Activated CD4-positive, alpha-beta memory T cell treated with anti-CD3 and anti-CD28 coated beads for 36 hours (primary cell): ENCODE data around the gene B3GNT5. TPM values are rescaled to one million over a fixed set of nuclear protein-coding genes. Genes with fewer than 3 reads are reported as not detected.
A peak's percentile ranks its signal among the peaks of the same experiment; 100 is the strongest.

Experiments
- CTCF ChIA-PET: fragments of 350-600 bp; sonication (Branson Sonifier 250); formaldehyde crosslinking; loops from one replicate; lab custom pipeline; 2021; ENCODE audit warnings: antibody characterized with exemption, inconsistent platforms; lab: Charles Lee
- POLR2A ChIA-PET: fragments of 350-600 bp; sonication (Branson Sonifier 250); formaldehyde crosslinking; loops from one replicate; lab custom pipeline; 2021; ENCODE audit warnings: antibody characterized with exemption; lab: Charles Lee
- DNase-seq: peaks from one replicate; pipeline ENCODE4 v3.0.0-alpha.2; 2020
- H3K27ac Mint-ChIP-seq: one replicate; pipeline ENCODE4 v1.8.0; 2021; ENCODE audit warnings: mixed read lengths
- H3K27me3 Mint-ChIP-seq: one replicate; pipeline ENCODE4 v1.8.0; 2021; ENCODE audit warnings: mixed read lengths
- H3K36me3 Mint-ChIP-seq: one replicate; pipeline ENCODE4 v1.8.0; 2021; ENCODE audit warnings: mixed read lengths
- H3K4me1 Mint-ChIP-seq: one replicate; pipeline ENCODE4 v1.8.0; 2021; ENCODE audit warnings: low read depth, mixed read lengths
- H3K4me3 Mint-ChIP-seq: one replicate; pipeline ENCODE4 v1.8.0; 2021; ENCODE audit warnings: mild to moderate bottlenecking, mixed read lengths
- H3K9me3 Mint-ChIP-seq: one replicate; pipeline ENCODE4 v1.8.0; 2021; ENCODE audit warnings: mixed read lengths
- intact Hi-C: fragments of 100-400 bp; cut with micrococcal nuclease; formaldehyde crosslinking; loops from one replicate; pipeline ENCODE4 v1.15.1; 2023
- total RNA-seq, 2 experiments: library from RNA; stranded (reverse); gene quantifications; one replicate each; pipeline ENCODE4 v1.2.3, GENCODE V29; 2021

B3GNT5 gene
- total RNA-seq, 2 experiments from 2014 or later: 12.7 to 12.9 TPM

GRCh38 chr3:183268366-183268765 is 15.3 kb downstream of the B3GNT5 start:
- no peak overlapping the region for H3K4me3 Mint-ChIP-seq

GRCh38 chr3:183269345-183269744 is 16.3 kb downstream of the B3GNT5 start:
- DNase-seq: no peak
- H3K27ac Mint-ChIP-seq: no peak overlapping the region
- intact Hi-C loops: loop anchor here (5.0 kb wide), 1 partner anchor 368 kb away; the partner anchor contains the start of gene KLHL24
- ChIA-PET CTCF (no interaction called here), POLR2A (no interaction called here)
- H3K4me1 Mint-ChIP-seq: peaks cover 1% of the 10 kb centered on the region
- H3K27me3 Mint-ChIP-seq: no peaks in the 10 kb centered on the region
- H3K9me3 Mint-ChIP-seq: no peaks in the 10 kb centered on the region
- H3K4me3 Mint-ChIP-seq: no peak overlapping the region
- peaks cover 18% of the 10 kb centered on the region for H3K36me3 Mint-ChIP-seq

More at GRCh38 chr3:183268366-183268765, 15.3 kb downstream of the B3GNT5 start:
- no peak overlapping the region for H3K27ac Mint-ChIP-seq
- ChIA-PET CTCF (no interaction called here), POLR2A (no interaction called here)
- no peaks in the 10 kb centered on the region for H3K27me3 Mint-ChIP-seq
- peaks cover 16% of the 10 kb centered on the region for H3K36me3 Mint-ChIP-seq
- intact Hi-C loops: loop anchor here (5.0 kb wide), 1 partner anchor 369 kb away; the partner anchor contains the start of gene KLHL24
- H3K9me3 Mint-ChIP-seq: no peaks in the 10 kb centered on the region
- DNase-seq: peak; percentile 17
- H3K4me1 Mint-ChIP-seq: peaks cover 1% of the 10 kb centered on the region

- intact Hi-C loops: no loop called here
- Mint-ChIP-seq H3K9me3 (no peaks in the 10 kb centered on the region), H3K4me3 (no peak overlapping the region), H3K36me3 (peaks cover 18% of the 10 kb centered on the region), H3K4me1 (peaks cover 7% of the 10 kb centered on the region), H3K27ac (no peak overlapping the region), H3K27me3 (no peaks in the 10 kb centered on the region)
- CTCF ChIA-PET: no interaction called here
- DNase-seq: no peak
- POLR2A ChIA-PET: interaction anchor here (1.1 kb wide), 1 partner anchor 16 kb away, joined by 4 read pairs; no protein-coding TSS in a partner anchor
Measured at GRCh38 chr3:183270344-183270743, 17.3 kb downstream of the B3GNT5 start.

- intact Hi-C loops: no loop called here
- Mint-ChIP-seq H3K4me3 (no peak overlapping the region), H3K9me3 (no peaks in the 10 kb centered on the region), H3K27me3 (no peaks in the 10 kb centered on the region), H3K36me3 (peaks cover 16% of the 10 kb centered on the region), H3K4me1 (peaks cover 7% of the 10 kb centered on the region), H3K27ac (no peak overlapping the region)
- CTCF ChIA-PET: interaction anchor here (1.3 kb wide), 1 partner anchor 10 kb away, joined by 3 read pairs; no protein-coding TSS in a partner anchor
- DNase-seq: no peak
- POLR2A ChIA-PET: no interaction called here
Measured at GRCh38 chr3:183272142-183272541, 19.1 kb downstream of the B3GNT5 start.

- CTCF ChIA-PET: interaction anchor here (1.0 kb wide), 1 partner anchor 92 kb away, joined by 3 read pairs; no protein-coding TSS in a partner anchor
- intact Hi-C loops: no loop called here
Measured at GRCh38 chr3:183272791-183273190, 19.7 kb downstream of the B3GNT5 start.

GRCh38 chr3:183274609-183275008 is 21.6 kb downstream of the B3GNT5 start:
- no peak overlapping the region for H3K4me3 Mint-ChIP-seq
- ChIA-PET CTCF (no interaction called here), POLR2A (interaction anchor here (0.7 to 1.0 kb wide), 2 partner anchors 9 to 10 kb away, joined by 3 read pairs; no protein-coding TSS in a partner anchor)
- intact Hi-C loops: no loop called here
- H3K9me3 Mint-ChIP-seq: no peaks in the 10 kb centered on the region
- DNase-seq: no peak
- H3K27me3 Mint-ChIP-seq: no peaks in the 10 kb centered on the region
- no peak overlapping the region for H3K27ac Mint-ChIP-seq
- H3K4me1 Mint-ChIP-seq: peaks cover 5% of the 10 kb centered on the region
- H3K36me3 Mint-ChIP-seq: peaks cover 13% of the 10 kb centered on the region

More at GRCh38 chr3:183272791-183273190, 19.7 kb downstream of the B3GNT5 start:
- POLR2A ChIA-PET: no interaction called here
- H3K4me1 Mint-ChIP-seq: peaks cover 7% of the 10 kb centered on the region
- DNase-seq: no peak
- peaks cover 15% of the 10 kb centered on the region for H3K36me3 Mint-ChIP-seq
- H3K27me3 Mint-ChIP-seq: no peaks in the 10 kb centered on the region
- H3K4me3 Mint-ChIP-seq: no peak overlapping the region
- H3K9me3 Mint-ChIP-seq: no peaks in the 10 kb centered on the region
- no peak overlapping the region for H3K27ac Mint-ChIP-seq

GRCh38 chr3:183275418-183275817 is 22.4 kb downstream of the B3GNT5 start:
- no peaks in the 10 kb centered on the region for H3K27me3 Mint-ChIP-seq
- peaks cover 8% of the 10 kb centered on the region for H3K36me3 Mint-ChIP-seq
- no peaks in the 10 kb centered on the region for H3K9me3 Mint-ChIP-seq
- intact Hi-C loops: no loop called here
- H3K4me3 Mint-ChIP-seq: no peak overlapping the region
- no peak overlapping the region for H3K27ac Mint-ChIP-seq
- POLR2A ChIA-PET: interaction anchor here (1.0 kb wide), 1 partner anchor 9 kb away, joined by 3 read pairs; no protein-coding TSS in a partner anchor
- H3K4me1 Mint-ChIP-seq: peaks cover 5% of the 10 kb centered on the region
- DNase-seq: no peak
- CTCF ChIA-PET: no interaction called here

- Mint-ChIP-seq H3K27me3 (no peaks in the 10 kb centered on the region), H3K9me3 (no peaks in the 10 kb centered on the region), H3K27ac (no peak overlapping the region), H3K4me1 (peaks cover 5% of the 10 kb centered on the region), H3K36me3 (peaks cover 8% of the 10 kb centered on the region), H3K4me3 (no peak overlapping the region)
- POLR2A ChIA-PET: no interaction called here
- CTCF ChIA-PET: no interaction called here
- intact Hi-C loops: no loop called here
- DNase-seq: no peak
Measured at GRCh38 chr3:183275937-183276336, 22.9 kb downstream of the B3GNT5 start.

- Mint-ChIP-seq H3K9me3 (no peaks in the 10 kb centered on the region), H3K27ac (no peak overlapping the region), H3K4me1 (peaks cover 5% of the 10 kb centered on the region), H3K4me3 (no peak overlapping the region), H3K36me3 (peaks cover 5% of the 10 kb centered on the region), H3K27me3 (no peaks in the 10 kb centered on the region)
- no peak for DNase-seq
- ChIA-PET POLR2A (no interaction called here), CTCF (interaction anchor here (0.6 kb wide), 1 partner anchor 113 kb away, joined by 3 read pairs; no protein-coding TSS in a partner anchor)
- intact Hi-C loops: no loop called here
Measured at GRCh38 chr3:183277260-183277659, 24.2 kb downstream of the B3GNT5 start.

- H3K4me1 Mint-ChIP-seq: peaks cover 5% of the 10 kb centered on the region
- H3K9me3 Mint-ChIP-seq: no peaks in the 10 kb centered on the region
- intact Hi-C loops: no loop called here
- H3K27ac Mint-ChIP-seq: no peak overlapping the region
- no peaks in the 10 kb centered on the region for H3K27me3 Mint-ChIP-seq
- DNase-seq: no peak
- H3K4me3 Mint-ChIP-seq: no peak overlapping the region
- CTCF ChIA-PET: no interaction called here
- POLR2A ChIA-PET: no interaction called here
- no peaks in the 10 kb centered on the region for H3K36me3 Mint-ChIP-seq
Measured at GRCh38 chr3:183278479-183279088, 25.5 kb downstream of the B3GNT5 start.

GRCh38 chr3:183279371-183279770 is 26.3 kb downstream of the B3GNT5 start:
- H3K9me3 Mint-ChIP-seq: no peaks in the 10 kb centered on the region
- POLR2A ChIA-PET: no interaction called here
- H3K27me3 Mint-ChIP-seq: no peaks in the 10 kb centered on the region
- intact Hi-C loops: no loop called here
- H3K4me3 Mint-ChIP-seq: no peak overlapping the region
- DNase-seq: no peak
- no peak overlapping the region for H3K27ac Mint-ChIP-seq
- peaks cover 11% of the 10 kb centered on the region for H3K4me1 Mint-ChIP-seq
- CTCF ChIA-PET: no interaction called here
- no peaks in the 10 kb centered on the region for H3K36me3 Mint-ChIP-seq

- peaks cover 1% of the 10 kb centered on the region for H3K36me3 Mint-ChIP-seq
- H3K9me3 Mint-ChIP-seq: no peaks in the 10 kb centered on the region
- CTCF ChIA-PET: interaction anchor here (1.7 kb wide), 1 partner anchor 101 kb away, joined by 5 read pairs; no protein-coding TSS in a partner anchor
- peaks cover 24% of the 10 kb centered on the region for H3K4me1 Mint-ChIP-seq
- DNase-seq: no peak
- POLR2A ChIA-PET: interaction anchor here (1.1 kb wide), 1 partner anchor 148 kb away, joined by 3 read pairs; no protein-coding TSS in a partner anchor
- H3K4me3 Mint-ChIP-seq: no peak overlapping the region
- no peak overlapping the region for H3K27ac Mint-ChIP-seq
- H3K27me3 Mint-ChIP-seq: no peaks in the 10 kb centered on the region
- intact Hi-C loops: no loop called here
Measured at GRCh38 chr3:183281126-183281797, 28.2 kb downstream of the B3GNT5 start.
